Measurements from ENCODE around the gene POU2F1.
"Not testable (repeated sequence)": the region's sequence is repeated elsewhere in the genome, so short reads cannot be mapped to it uniquely, and the experiment has no call there.

DNA sequence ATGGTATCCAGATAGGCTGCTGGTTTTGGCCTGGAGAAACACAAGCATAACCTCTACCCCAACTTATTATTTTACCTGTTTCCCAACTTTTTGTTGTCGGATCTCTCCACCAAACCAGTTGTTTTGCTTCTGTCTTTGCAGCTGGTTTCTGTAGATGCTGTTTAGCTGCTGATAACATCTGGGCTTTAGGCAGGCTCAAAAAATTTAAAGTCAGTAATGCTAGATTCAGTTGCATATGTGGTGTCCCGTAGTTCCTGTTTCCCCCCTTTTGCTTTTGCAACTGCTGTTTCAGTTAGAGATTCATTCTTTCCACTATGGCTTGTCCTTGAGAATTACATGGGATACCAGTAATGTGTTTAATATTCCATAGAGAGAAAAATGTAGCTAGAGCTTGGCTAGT is 98.5 kb downstream of the POU2F1 start:
- TF ChIP-seq, protein P1, sequence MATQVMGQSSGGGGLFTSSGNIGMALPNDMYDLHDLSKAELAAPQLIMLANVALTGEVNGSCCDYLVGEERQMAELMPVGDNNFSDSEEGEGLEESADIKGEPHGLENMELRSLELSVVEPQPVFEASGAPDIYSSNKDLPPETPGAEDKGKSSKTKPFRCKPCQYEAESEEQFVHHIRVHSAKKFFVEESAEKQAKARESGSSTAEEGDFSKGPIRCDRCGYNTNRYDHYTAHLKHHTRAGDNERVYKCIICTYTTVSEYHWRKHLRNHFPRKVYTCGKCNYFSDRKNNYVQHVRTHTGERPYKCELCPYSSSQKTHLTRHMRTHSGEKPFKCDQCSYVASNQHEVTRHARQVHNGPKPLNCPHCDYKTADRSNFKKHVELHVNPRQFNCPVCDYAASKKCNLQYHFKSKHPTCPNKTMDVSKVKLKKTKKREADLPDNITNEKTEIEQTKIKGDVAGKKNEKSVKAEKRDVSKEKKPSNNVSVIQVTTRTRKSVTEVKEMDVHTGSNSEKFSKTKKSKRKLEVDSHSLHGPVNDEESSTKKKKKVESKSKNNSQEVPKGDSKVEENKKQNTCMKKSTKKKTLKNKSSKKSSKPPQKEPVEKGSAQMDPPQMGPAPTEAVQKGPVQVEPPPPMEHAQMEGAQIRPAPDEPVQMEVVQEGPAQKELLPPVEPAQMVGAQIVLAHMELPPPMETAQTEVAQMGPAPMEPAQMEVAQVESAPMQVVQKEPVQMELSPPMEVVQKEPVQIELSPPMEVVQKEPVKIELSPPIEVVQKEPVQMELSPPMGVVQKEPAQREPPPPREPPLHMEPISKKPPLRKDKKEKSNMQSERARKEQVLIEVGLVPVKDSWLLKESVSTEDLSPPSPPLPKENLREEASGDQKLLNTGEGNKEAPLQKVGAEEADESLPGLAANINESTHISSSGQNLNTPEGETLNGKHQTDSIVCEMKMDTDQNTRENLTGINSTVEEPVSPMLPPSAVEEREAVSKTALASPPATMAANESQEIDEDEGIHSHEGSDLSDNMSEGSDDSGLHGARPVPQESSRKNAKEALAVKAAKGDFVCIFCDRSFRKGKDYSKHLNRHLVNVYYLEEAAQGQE (IDR thresholded peaks at IDR 0.05), result not testable (repeated sequence)
- TF ChIP-seq, protein P2, sequence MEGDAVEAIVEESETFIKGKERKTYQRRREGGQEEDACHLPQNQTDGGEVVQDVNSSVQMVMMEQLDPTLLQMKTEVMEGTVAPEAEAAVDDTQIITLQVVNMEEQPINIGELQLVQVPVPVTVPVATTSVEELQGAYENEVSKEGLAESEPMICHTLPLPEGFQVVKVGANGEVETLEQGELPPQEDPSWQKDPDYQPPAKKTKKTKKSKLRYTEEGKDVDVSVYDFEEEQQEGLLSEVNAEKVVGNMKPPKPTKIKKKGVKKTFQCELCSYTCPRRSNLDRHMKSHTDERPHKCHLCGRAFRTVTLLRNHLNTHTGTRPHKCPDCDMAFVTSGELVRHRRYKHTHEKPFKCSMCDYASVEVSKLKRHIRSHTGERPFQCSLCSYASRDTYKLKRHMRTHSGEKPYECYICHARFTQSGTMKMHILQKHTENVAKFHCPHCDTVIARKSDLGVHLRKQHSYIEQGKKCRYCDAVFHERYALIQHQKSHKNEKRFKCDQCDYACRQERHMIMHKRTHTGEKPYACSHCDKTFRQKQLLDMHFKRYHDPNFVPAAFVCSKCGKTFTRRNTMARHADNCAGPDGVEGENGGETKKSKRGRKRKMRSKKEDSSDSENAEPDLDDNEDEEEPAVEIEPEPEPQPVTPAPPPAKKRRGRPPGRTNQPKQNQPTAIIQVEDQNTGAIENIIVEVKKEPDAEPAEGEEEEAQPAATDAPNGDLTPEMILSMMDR (IDR thresholded peaks at IDR 0.05; ENCODE audit: low read depth, low read length, missing input control), result not testable (repeated sequence)
- TF ChIP-seq, protein P3, sequence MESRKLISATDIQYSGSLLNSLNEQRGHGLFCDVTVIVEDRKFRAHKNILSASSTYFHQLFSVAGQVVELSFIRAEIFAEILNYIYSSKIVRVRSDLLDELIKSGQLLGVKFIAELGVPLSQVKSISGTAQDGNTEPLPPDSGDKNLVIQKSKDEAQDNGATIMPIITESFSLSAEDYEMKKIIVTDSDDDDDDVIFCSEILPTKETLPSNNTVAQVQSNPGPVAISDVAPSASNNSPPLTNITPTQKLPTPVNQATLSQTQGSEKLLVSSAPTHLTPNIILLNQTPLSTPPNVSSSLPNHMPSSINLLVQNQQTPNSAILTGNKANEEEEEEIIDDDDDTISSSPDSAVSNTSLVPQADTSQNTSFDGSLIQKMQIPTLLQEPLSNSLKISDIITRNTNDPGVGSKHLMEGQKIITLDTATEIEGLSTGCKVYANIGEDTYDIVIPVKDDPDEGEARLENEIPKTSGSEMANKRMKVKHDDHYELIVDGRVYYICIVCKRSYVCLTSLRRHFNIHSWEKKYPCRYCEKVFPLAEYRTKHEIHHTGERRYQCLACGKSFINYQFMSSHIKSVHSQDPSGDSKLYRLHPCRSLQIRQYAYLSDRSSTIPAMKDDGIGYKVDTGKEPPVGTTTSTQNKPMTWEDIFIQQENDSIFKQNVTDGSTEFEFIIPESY (IDR thresholded peaks at IDR 0.05), result not testable (repeated sequence)
- TF ChIP-seq YY1, RAD21, RXRA, NR2F2 (IDR thresholded peaks at IDR 0.05): not testable (repeated sequence)
